ENCODE data around the gene LAT. TPM values are rescaled to one million over a fixed set of nuclear protein-coding genes. Genes with fewer than 3 reads are reported as not detected.

The LAT gene
- total and polyA plus RNA-seq, 5 donors from 2014 or later: 282 to 429 (median 291) TPM

DNA sequence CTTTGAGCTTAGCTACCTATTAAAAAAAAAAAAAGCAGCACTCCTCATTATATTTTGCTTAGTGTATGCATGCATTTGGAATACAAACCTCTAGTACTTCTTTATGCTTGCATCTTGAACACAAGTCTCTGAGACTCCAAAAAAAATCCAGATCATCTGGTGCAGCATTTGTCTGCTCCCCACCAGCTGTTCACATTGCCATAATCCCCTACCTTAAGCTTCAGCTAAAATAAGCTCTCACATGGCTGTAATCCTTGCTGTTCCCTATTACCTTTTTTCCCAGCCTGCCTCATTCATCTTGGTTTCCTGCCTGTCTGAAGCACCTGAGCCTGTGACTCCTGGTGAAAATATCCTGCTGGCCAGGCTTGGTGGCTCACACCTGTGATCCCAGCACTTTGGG lies 41.6 kb upstream of the LAT start:
- peaks cover 0 to 11% (median 8%) of the 10 kb centered on the region in 4 donors for H3K4me1 Mint-ChIP-seq
- Histone ChIP-seq H3K4me1 (ENCODE audit: control insufficient read depth, insufficient read depth, low read length, poor library complexity, severe bottlenecking) (peaks cover 8% of the 10 kb centered on the region), H3K27ac (ENCODE audit: insufficient read depth, low read length, poor library complexity, severe bottlenecking) (no peak overlapping the region), H3K4me3 (ENCODE audit: low read depth, low read length) (no peak overlapping the region), H3K27me3 (ENCODE audit: control insufficient read depth, insufficient read depth, low read length) (no peaks in the 10 kb centered on the region), H3K36me3 (ENCODE audit: control insufficient read depth, insufficient read depth, low read length) (no peaks in the 10 kb centered on the region), H3K9me3 (ENCODE audit: control insufficient read depth in 2 of 2, low read length in 2 of 2) (no peaks in the 10 kb centered on the region)
- no peaks in the 10 kb centered on the region for H3K36me3 Mint-ChIP-seq
- no peak for ATAC-seq (ENCODE audit: low read depth in 2 of 2)
- H3K27me3 Mint-ChIP-seq: peaks cover 21% of the 10 kb centered on the region
- H3K9me3 Mint-ChIP-seq: peaks cover 0 to 3% (median 0%) of the 10 kb centered on the region in 7 donors
- no peak overlapping the region for H3K4me3 Mint-ChIP-seq
- DNase-seq: no peak
- H3K27ac Mint-ChIP-seq: no peak overlapping the region

DNA sequence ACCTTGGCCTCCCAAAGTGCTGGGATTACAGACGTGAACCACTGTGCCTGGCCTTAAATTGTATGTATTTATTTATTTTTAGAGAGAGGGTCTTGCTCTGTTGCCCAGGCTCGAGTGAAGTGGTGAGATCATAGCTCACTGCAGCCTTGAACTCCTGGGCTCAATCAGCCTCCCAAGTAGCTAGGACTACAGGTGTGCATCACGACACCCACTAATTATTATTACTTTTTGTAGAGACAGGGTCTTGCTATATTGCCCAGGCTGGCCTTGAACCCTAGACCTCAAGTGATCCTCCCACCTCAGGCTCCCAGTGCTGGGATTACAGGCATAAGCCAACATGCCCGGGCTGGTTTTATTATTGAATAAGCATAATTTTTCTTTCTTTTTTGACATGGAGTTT lies 38.2 kb upstream of the LAT start:
- Mint-ChIP-seq H3K27ac (no peak overlapping the region), H3K4me1 (peaks cover 2 to 22% (median 13%) of the 10 kb centered on the region in 4 donors), H3K9me3 (peaks cover 0 to 3% (median 0%) of the 10 kb centered on the region in 7 donors), H3K36me3 (peaks cover 4% of the 10 kb centered on the region), H3K4me3 (no peak overlapping the region), H3K27me3 (peaks cover 13% of the 10 kb centered on the region)
- H3K36me3 ChIP-seq (ENCODE audit: control insufficient read depth, insufficient read depth, low read length): no peaks in the 10 kb centered on the region
- H3K27ac ChIP-seq (ENCODE audit: insufficient read depth, low read length, poor library complexity, severe bottlenecking): no peak overlapping the region
- H3K4me1 ChIP-seq (ENCODE audit: control insufficient read depth, insufficient read depth, low read length, poor library complexity, severe bottlenecking): peaks cover 15% of the 10 kb centered on the region
- H3K27me3 ChIP-seq (ENCODE audit: control insufficient read depth, insufficient read depth, low read length): no peaks in the 10 kb centered on the region
- no peak for ATAC-seq (ENCODE audit: low read depth in 2 of 2)
- no peak for DNase-seq
- H3K9me3 ChIP-seq (ENCODE audit: control insufficient read depth in 2 of 2, low read length in 2 of 2): no peaks in the 10 kb centered on the region
- no peak overlapping the region for H3K4me3 ChIP-seq (ENCODE audit: low read depth, low read length)

DNA sequence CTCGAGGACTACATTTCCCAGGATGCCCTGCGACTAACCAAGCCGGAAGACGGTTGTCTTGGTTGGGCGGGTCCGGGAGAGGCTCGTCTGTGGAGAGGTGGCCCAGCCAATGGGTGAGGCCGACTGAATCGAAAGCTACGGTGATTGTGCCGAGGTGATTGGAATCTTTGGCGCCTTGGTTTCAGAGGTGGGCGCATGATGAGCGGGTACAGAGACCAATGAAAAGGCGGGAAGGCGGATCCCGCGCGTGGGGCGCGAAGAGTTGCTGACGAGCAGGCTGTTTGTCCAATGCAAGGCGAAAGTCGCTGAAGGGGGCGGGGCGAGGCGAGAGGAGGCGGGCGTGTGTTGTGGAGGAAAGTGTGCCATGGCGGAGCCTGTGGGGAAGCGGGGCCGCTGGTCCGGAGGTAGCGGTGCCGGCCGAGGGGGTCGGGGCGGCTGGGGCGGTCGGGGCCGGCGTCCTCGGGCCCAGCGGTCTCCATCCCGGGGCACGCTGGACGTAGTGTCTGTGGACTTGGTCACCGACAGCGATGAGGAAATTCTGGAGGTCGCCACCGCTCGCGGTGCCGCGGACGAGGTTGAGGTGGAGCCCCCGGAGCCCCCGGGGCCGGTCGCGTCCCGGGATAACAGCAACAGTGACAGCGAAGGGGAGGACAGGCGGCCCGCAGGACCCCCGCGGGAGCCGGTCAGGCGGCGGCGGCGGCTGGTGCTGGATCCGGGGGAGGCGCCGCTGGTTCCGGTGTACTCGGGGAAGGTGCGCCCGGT lies 34.0 kb upstream of the LAT start, which contains the start of gene NFATC2IP:
TSS of gene NFATC2IP (plus strand) at position 290 of the 762 bp plus-strand sequence. CDS start at position 365, 75 bp downstream.
- Histone ChIP-seq H3K27me3 (ENCODE audit: control insufficient read depth, insufficient read depth, low read length) (no peaks in the 10 kb centered on the region), H3K4me3 (ENCODE audit: low read depth, low read length) (peak within 1 kb of the TSS; percentile 67), H3K36me3 (ENCODE audit: control insufficient read depth, insufficient read depth, low read length) (peaks cover 22% of the 10 kb centered on the region), H3K27ac (ENCODE audit: insufficient read depth, low read length, poor library complexity, severe bottlenecking) (peak within 1 kb of the TSS; percentile 74), H3K4me1 (ENCODE audit: control insufficient read depth, insufficient read depth, low read length, poor library complexity, severe bottlenecking) (peaks cover 27% of the 10 kb centered on the region), H3K9me3 (ENCODE audit: control insufficient read depth in 2 of 2, low read length in 2 of 2) (no peaks in the 10 kb centered on the region)
- peaks cover 11% of the 10 kb centered on the region for H3K36me3 Mint-ChIP-seq
- H3K4me1 Mint-ChIP-seq: peaks cover 5 to 40% (median 25%) of the 10 kb centered on the region in 4 donors
- H3K9me3 Mint-ChIP-seq: peaks cover 0 to 2% (median 0%) of the 10 kb centered on the region in 7 donors
- DNase-seq: peak; percentile 99 to 100 (median 100)
- peaks cover 1% of the 10 kb centered on the region for H3K27me3 Mint-ChIP-seq
- peak within 1 kb of the TSS; percentile 80 to 95 (median 95) for H3K27ac Mint-ChIP-seq
- peak within 1 kb of the TSS; percentile 90 to 98 (median 94) for H3K4me3 Mint-ChIP-seq
- ATAC-seq (ENCODE audit: low read depth in 2 of 2): peak; percentile 96 to 97

DNA sequence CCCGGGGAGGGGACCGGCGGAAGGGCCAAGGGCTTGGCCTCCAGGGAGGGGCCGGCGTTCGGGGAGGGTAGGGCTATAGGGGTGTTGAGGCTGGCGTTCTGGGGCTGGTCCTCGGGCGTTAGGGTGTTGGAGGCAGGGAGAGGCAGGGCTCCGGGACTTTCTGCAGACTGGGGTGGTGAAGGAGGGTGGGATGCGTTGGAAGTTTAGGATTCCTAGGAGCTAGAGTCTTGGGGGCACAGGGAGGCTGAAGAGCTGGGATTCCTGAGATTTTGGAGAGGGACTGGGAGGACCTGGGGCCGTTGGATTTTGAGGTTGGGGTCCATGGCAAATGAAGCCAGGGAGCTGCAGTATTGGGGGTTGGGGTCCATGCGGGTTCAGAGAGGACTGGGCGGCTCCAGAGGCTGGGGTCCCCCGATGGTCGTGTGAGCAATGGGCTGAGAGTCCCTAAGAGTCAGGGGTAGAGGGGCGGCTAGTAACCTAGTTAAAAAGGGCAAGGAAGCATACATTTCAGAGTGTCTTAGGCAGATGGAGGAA lies 33.4 kb upstream of the LAT start:
- DNase-seq: peak in 2 of 3 donors; percentile 36 to 66
- H3K4me1 Mint-ChIP-seq: peaks cover 5 to 41% (median 23%) of the 10 kb centered on the region in 4 donors
- Histone ChIP-seq H3K36me3 (ENCODE audit: control insufficient read depth, insufficient read depth, low read length) (peaks cover 29% of the 10 kb centered on the region), H3K9me3 (ENCODE audit: control insufficient read depth in 2 of 2, low read length in 2 of 2) (no peaks in the 10 kb centered on the region), H3K4me3 (ENCODE audit: low read depth, low read length) (peak overlapping the region; percentile 67), H3K4me1 (ENCODE audit: control insufficient read depth, insufficient read depth, low read length, poor library complexity, severe bottlenecking) (peaks cover 26% of the 10 kb centered on the region), H3K27ac (ENCODE audit: insufficient read depth, low read length, poor library complexity, severe bottlenecking) (peak overlapping the region; percentile 74), H3K27me3 (ENCODE audit: control insufficient read depth, insufficient read depth, low read length) (no peaks in the 10 kb centered on the region)
- no peak for ATAC-seq (ENCODE audit: low read depth in 2 of 2)
- peak overlapping the region; percentile 90 to 98 (median 94) for H3K4me3 Mint-ChIP-seq
- peaks cover 14% of the 10 kb centered on the region for H3K36me3 Mint-ChIP-seq
- H3K9me3 Mint-ChIP-seq: no peaks in the 10 kb centered on the region
- H3K27ac Mint-ChIP-seq: peak overlapping the region; percentile 26 to 91 (median 80)
- H3K27me3 Mint-ChIP-seq: no peaks in the 10 kb centered on the region

DNA sequence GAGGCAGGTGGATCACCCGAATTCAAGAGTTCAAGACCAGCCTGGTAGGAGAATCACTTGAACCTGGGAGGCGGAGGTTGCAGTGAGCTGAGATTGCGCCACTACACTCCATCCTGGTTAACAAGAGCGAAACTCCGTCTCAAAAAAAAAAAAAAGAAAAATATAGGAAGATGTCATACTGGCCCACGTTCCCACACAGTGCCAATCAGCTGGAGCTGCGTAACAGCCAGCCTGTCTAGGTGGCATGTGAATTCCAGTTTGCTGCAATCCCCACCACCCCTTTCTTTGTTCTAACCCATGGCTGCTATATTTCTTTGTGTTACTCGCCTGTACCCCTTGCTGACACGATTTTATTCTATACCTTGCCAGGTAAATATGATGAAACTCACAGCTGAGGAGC lies 26.6 kb upstream of the LAT start:
- no peak for ATAC-seq (ENCODE audit: low read depth in 2 of 2)
- Mint-ChIP-seq H3K36me3 (peaks cover 38% of the 10 kb centered on the region), H3K4me3 (no peak overlapping the region), H3K27me3 (no peaks in the 10 kb centered on the region), H3K27ac (no peak overlapping the region), H3K9me3 (no peaks in the 10 kb centered on the region), H3K4me1 (peaks cover 0 to 24% (median 12%) of the 10 kb centered on the region in 4 donors)
- Histone ChIP-seq H3K4me3 (ENCODE audit: low read depth, low read length) (no peak overlapping the region), H3K4me1 (ENCODE audit: control insufficient read depth, insufficient read depth, low read length, poor library complexity, severe bottlenecking) (peaks cover 5% of the 10 kb centered on the region), H3K27ac (ENCODE audit: insufficient read depth, low read length, poor library complexity, severe bottlenecking) (no peak overlapping the region), H3K9me3 (ENCODE audit: control insufficient read depth in 2 of 2, low read length in 2 of 2) (no peaks in the 10 kb centered on the region), H3K36me3 (ENCODE audit: control insufficient read depth, insufficient read depth, low read length) (peaks cover 81% of the 10 kb centered on the region), H3K27me3 (ENCODE audit: control insufficient read depth, insufficient read depth, low read length) (no peaks in the 10 kb centered on the region)
- no peak for DNase-seq

DNA sequence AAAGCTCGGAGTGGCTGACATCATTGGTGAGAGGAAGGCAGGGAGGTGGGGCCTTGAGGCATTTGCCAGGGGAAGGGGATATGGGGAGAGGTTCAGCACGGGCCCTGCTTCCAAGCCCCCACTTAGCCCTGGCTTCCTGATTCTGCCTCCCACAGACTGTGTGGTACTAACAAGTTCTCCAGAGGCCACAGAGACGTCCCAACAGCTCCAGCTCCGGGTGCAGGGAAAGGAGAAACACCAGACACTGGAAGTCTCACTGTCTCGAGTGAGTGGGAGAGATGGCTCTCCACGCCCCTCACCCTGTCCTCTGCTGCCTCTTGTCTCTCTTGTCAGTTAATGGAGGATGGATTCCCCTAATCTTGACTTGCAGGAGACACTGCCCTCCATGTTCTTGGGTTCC lies 26.0 kb upstream of the LAT start:
- Mint-ChIP-seq H3K4me1 (peaks cover 0 to 18% (median 8%) of the 10 kb centered on the region in 4 donors), H3K9me3 (no peaks in the 10 kb centered on the region), H3K27me3 (no peaks in the 10 kb centered on the region), H3K27ac (no peak overlapping the region), H3K4me3 (no peak overlapping the region), H3K36me3 (peaks cover 40% of the 10 kb centered on the region)
- Histone ChIP-seq H3K4me1 (ENCODE audit: control insufficient read depth, insufficient read depth, low read length, poor library complexity, severe bottlenecking) (no peaks in the 10 kb centered on the region), H3K4me3 (ENCODE audit: low read depth, low read length) (no peak overlapping the region), H3K36me3 (ENCODE audit: control insufficient read depth, insufficient read depth, low read length) (peaks cover 82% of the 10 kb centered on the region), H3K27ac (ENCODE audit: insufficient read depth, low read length, poor library complexity, severe bottlenecking) (no peak overlapping the region), H3K9me3 (ENCODE audit: control insufficient read depth in 2 of 2, low read length in 2 of 2) (no peaks in the 10 kb centered on the region), H3K27me3 (ENCODE audit: control insufficient read depth, insufficient read depth, low read length) (no peaks in the 10 kb centered on the region)
- DNase-seq: no peak
- no peak for ATAC-seq (ENCODE audit: low read depth in 2 of 2)

DNA sequence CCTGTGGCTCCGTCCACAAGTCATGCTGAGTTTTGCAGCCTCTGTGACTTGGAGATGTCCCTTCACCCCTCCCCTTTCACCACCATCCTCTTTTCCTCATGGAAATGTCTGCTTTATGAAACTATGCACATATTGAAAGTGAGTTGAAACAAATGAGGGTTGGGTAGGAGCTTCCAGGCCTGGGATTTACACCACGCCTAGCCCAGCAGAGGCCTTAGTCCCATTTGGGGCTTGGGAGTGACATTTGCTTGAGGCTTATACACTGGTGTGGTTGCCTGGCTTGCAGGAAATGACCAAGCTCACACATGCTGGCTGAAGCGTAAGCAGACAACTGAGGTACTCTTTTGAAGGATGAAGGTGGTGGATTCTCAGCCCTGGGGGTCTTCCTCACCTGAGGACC lies 20.8 kb upstream of the LAT start:
- ATAC-seq (ENCODE audit: low read depth in 2 of 2) (no peak), DNase-seq (no peak)
- H3K4me1 Mint-ChIP-seq: peaks cover 0 to 8% (median 6%) of the 10 kb centered on the region in 4 donors
- no peaks in the 10 kb centered on the region for H3K27me3 Mint-ChIP-seq
- H3K9me3 Mint-ChIP-seq: no peaks in the 10 kb centered on the region
- Histone ChIP-seq H3K4me1 (ENCODE audit: control insufficient read depth, insufficient read depth, low read length, poor library complexity, severe bottlenecking) (no peaks in the 10 kb centered on the region), H3K4me3 (ENCODE audit: low read depth, low read length) (no peak overlapping the region), H3K36me3 (ENCODE audit: control insufficient read depth, insufficient read depth, low read length) (peaks cover 55% of the 10 kb centered on the region), H3K9me3 (ENCODE audit: control insufficient read depth in 2 of 2, low read length in 2 of 2) (no peaks in the 10 kb centered on the region), H3K27ac (ENCODE audit: insufficient read depth, low read length, poor library complexity, severe bottlenecking) (no peak overlapping the region), H3K27me3 (ENCODE audit: control insufficient read depth, insufficient read depth, low read length) (no peaks in the 10 kb centered on the region)
- no peak overlapping the region for H3K27ac Mint-ChIP-seq
- H3K36me3 Mint-ChIP-seq: peaks cover 34% of the 10 kb centered on the region
- H3K4me3 Mint-ChIP-seq: no peak overlapping the region
